Endothelial cell (in vitro differentiated cells): Measurements from ENCODE around the gene TMEM247. TPM values are rescaled to one million over a fixed set of nuclear protein-coding genes. Genes with fewer than 3 reads are reported as not detected.

Experiments used
- DNase-seq: peaks from one replicate; pipeline ENCODE4 v3.0.0; 2021; ENCODE audit warnings: low spot score
- H3K27ac Mint-ChIP-seq: one replicate; pipeline ENCODE4 v1.8.0; 2021; ENCODE audit warnings: mixed read lengths, inconsistent platforms; ENCODE audit not compliant: unreplicated experiment
- H3K27me3 Mint-ChIP-seq: one replicate; pipeline ENCODE4 v1.8.0; 2021; ENCODE audit warnings: mild to moderate bottlenecking, moderate library complexity, mixed read lengths, inconsistent platforms; ENCODE audit not compliant: unreplicated experiment
- H3K36me3 Mint-ChIP-seq: one replicate; pipeline ENCODE4 v1.8.0; 2021; ENCODE audit warnings: mild to moderate bottlenecking, low read depth, mixed read lengths, inconsistent platforms; ENCODE audit not compliant: unreplicated experiment
- H3K4me1 Mint-ChIP-seq: one replicate; pipeline ENCODE4 v1.8.0; 2021; ENCODE audit warnings: mild to moderate bottlenecking, mixed read lengths, inconsistent platforms; ENCODE audit not compliant: unreplicated experiment
- H3K4me3 Mint-ChIP-seq: one replicate; pipeline ENCODE4 v1.8.0; 2021; ENCODE audit warnings: mild to moderate bottlenecking, mixed read lengths, inconsistent platforms; ENCODE audit not compliant: unreplicated experiment
- H3K9me3 Mint-ChIP-seq: one replicate; pipeline ENCODE4 v1.8.0; 2021; ENCODE audit warnings: mixed read lengths, inconsistent platforms; ENCODE audit not compliant: unreplicated experiment
- total RNA-seq: library from RNA; stranded (reverse); fragmentation: NEBNext Ultra II Directional; extraction: Animal tissue kit (Norgen Biotek cat#: 25700); gene quantifications from one replicate; pipeline ENCODE4 v1.2.1, GENCODE V29; 2021; ENCODE audit not compliant: unreplicated experiment
- TF ChIP-seq, protein P1 (sequence below): fragments of 200-600 bp; sonication (generic); IDR thresholded peaks from one replicate; pipeline ENCODE4 v1.5.0; 2021; ENCODE audit warnings: antibody characterized with exemption; ENCODE audit not compliant: unreplicated experiment

TMEM247 gene
- total RNA-seq, 1 donor from 2014 or later = not detected

DNA sequence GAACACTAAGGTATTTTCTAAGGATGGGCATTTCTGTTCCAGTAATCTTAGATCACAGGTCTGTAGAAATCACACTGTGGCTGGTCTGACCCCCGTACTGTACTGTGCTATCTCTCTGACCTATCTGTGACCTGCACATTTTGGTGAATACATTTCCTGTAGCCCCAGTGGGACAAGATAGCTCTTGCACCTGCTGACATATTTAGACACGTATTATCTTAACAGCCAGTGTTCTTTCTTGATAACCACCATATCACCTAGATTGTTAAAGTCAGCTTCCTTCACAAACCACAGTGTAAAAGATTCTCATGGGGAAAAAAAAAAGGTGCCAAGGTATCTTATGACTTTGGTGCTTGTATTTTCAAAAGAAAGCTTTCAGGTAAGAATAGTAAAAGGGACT, 39.8 kb upstream of the TMEM247 start:
- Mint-ChIP-seq H3K27ac (no peak overlapping the region), H3K9me3 (no peaks in the 10 kb centered on the region), H3K27me3 (peaks cover 2% of the 10 kb centered on the region), H3K4me3 (no peak overlapping the region), H3K4me1 (peaks cover 6% of the 10 kb centered on the region), H3K36me3 (no peaks in the 10 kb centered on the region)
- DNase-seq = no peak
- TF ChIP-seq, protein P1, sequence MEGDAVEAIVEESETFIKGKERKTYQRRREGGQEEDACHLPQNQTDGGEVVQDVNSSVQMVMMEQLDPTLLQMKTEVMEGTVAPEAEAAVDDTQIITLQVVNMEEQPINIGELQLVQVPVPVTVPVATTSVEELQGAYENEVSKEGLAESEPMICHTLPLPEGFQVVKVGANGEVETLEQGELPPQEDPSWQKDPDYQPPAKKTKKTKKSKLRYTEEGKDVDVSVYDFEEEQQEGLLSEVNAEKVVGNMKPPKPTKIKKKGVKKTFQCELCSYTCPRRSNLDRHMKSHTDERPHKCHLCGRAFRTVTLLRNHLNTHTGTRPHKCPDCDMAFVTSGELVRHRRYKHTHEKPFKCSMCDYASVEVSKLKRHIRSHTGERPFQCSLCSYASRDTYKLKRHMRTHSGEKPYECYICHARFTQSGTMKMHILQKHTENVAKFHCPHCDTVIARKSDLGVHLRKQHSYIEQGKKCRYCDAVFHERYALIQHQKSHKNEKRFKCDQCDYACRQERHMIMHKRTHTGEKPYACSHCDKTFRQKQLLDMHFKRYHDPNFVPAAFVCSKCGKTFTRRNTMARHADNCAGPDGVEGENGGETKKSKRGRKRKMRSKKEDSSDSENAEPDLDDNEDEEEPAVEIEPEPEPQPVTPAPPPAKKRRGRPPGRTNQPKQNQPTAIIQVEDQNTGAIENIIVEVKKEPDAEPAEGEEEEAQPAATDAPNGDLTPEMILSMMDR = no peak

DNA sequence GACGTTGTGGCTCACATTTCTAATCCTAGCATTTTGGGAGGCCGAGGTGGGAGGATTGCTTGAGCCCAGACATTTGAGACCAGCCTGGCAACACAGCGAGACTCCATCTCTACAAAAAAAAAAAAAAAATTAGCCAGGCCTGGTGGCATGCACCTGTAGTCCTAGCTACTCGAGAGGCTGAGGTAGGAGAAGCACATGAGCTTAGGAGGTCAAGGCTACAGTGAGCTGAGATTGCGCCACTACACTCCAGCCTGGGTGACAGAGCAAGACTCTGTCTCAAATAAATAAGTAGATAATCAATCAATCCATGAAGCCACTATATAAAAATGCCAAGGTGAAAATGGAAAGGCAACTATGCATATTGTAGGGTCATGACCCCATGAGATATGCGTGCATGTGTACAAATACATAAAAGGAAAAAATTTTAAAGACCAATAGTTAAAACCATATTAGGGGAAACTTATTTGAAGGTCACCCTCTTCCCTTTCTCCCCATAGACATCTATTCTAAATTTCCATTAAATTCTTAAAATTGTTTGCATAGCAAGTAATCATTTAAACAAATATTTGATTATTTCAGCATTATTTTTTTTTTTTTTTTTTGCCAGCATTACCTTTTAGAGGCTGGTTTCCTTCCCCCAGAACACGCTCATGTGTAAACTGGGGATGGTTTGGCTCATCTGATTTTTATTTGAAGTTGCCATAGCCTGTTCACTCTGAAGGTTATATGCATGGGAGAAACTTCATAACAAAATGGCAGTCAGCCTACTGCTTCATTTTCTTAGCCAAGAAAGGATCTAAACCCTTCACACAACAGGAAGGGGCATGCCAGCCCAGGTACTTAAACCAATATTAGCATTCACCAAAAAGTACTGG, 37.3 kb upstream of the TMEM247 start:
- Mint-ChIP-seq H3K27me3 (peaks cover 2% of the 10 kb centered on the region), H3K4me1 (peaks cover 6% of the 10 kb centered on the region), H3K27ac (no peak overlapping the region), H3K36me3 (no peaks in the 10 kb centered on the region), H3K4me3 (no peak overlapping the region), H3K9me3 (no peaks in the 10 kb centered on the region)
- DNase-seq = no peak
- TF ChIP-seq, protein P1 = no peak

DNA sequence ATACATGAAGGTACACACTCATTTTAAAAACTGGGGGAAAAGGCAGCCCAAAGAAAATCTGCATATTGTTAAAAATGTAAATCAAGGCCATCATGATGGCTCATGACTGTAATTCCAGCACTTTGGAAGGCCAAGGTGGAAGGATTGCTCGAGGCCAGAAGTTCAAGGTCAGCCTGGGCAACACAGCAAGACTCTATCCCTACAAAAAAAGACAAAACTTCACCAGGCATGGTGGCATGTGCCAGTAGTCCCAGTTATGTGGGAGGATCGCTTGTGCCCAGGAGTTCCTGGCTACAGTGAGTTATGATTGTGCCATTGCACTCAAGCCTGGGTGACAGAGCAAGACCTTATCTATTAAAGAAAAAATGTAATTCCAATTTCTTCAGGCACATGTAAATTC, 34.6 kb upstream of the TMEM247 start:
- H3K27me3 Mint-ChIP-seq = peaks cover 2% of the 10 kb centered on the region
- no peak for DNase-seq
- TF ChIP-seq, protein P1 = no peak
- no peaks in the 10 kb centered on the region for H3K4me1 Mint-ChIP-seq
- no peak overlapping the region for H3K27ac Mint-ChIP-seq
- H3K4me3 Mint-ChIP-seq = no peak overlapping the region
- H3K36me3 Mint-ChIP-seq = no peaks in the 10 kb centered on the region
- no peaks in the 10 kb centered on the region for H3K9me3 Mint-ChIP-seq

DNA sequence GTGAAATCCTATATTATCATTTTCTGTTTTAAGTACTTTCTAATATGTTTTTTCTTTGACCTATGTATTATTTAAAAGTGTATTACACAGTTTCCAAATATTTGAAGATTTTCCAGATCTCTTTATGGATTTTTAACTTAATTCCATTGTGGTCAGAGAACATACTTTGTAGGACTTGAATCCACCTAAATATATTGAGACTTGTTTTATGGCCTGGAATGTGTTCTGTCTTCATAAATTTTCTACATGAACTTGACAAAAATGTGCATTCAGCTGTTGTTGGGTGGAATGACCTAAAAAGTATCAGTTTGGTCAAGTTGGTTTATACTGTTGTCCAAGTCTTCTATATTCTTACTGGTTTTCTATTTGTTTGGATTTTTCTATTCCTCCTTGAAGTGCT, 33.8 kb upstream of the TMEM247 start:
- no peak for DNase-seq
- H3K27me3 Mint-ChIP-seq = peaks cover 2% of the 10 kb centered on the region
- H3K27ac Mint-ChIP-seq = no peak overlapping the region
- H3K9me3 Mint-ChIP-seq = no peaks in the 10 kb centered on the region
- no peaks in the 10 kb centered on the region for H3K4me1 Mint-ChIP-seq
- H3K36me3 Mint-ChIP-seq = no peaks in the 10 kb centered on the region
- TF ChIP-seq, protein P1 = no peak
- H3K4me3 Mint-ChIP-seq = no peak overlapping the region

DNA sequence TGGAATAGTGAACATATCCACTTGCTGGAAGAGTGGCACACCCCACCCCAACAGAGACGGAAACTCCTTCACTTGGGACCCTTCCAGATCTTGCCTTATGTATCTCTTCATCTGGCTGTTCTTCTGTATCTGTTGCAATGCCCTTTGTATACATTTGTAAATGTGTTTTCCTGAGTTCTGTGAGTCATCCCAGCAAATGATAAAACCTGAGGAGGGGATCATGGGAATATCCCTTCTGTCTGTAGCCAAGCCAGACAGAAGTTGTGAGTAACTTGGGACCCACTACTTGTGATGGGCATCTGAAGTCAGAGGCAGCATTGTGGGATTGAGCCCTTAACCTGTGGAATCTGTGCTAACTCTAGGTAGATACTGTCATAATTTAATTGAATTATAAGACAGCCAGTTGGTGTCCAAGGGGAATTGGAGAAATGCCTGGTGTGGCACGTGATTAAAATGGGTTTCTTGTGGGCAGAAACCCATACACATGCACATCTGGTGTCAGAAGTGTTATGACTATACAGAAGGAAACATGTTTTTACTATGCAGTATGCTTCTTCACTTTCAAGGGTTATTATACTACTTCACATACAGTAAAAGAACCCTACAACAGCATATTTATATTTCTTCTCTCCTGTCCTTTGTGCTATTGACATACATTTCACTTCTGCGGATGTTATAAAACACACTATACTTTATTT, 32.3 kb upstream of the TMEM247 start:
- H3K36me3 Mint-ChIP-seq = no peaks in the 10 kb centered on the region
- TF ChIP-seq, protein P1 = no peak
- H3K27me3 Mint-ChIP-seq = peaks cover 2% of the 10 kb centered on the region
- H3K9me3 Mint-ChIP-seq = no peaks in the 10 kb centered on the region
- no peak for DNase-seq
- H3K4me3 Mint-ChIP-seq = no peak overlapping the region
- H3K27ac Mint-ChIP-seq = no peak overlapping the region
- no peaks in the 10 kb centered on the region for H3K4me1 Mint-ChIP-seq
